GM19239 (cell line): ENCODE results near the gene STC2.
"Not testable (repeated sequence)": the region's sequence is repeated elsewhere in the genome, so short reads cannot be mapped to it uniquely, and the experiment has no call there.

Source experiments
- DNase-seq: peaks from one replicate; pipeline ENCODE4 v3.0.0; 2011; ENCODE audit warnings: low spot score; ENCODE audit not compliant: insufficient read length
- FAIRE-seq: peaks from 2 replicates; lab custom pipeline; 2011; peaks lifted over from hg19 to GRCh38; lab: Jason Lieb, UNC

STC2 gene

GRCh38 chr5:173327948-173328843, at the start of gene STC2:
TSS of gene STC2 (minus strand) at chr5:173328414. CDS start at chr5:173328193, 221 bp downstream.
- FAIRE-seq: peak; percentile 65
- DNase-seq: peak; percentile 71

- DNase-seq: no peak
- no peak for FAIRE-seq
Measured at GRCh38 chr5:173371400-173371799, 43.2 kb upstream of the STC2 start.

GRCh38 chr5:173363406-173363805, 35.2 kb upstream of the STC2 start:
- DNase-seq, FAIRE-seq: not testable (repeated sequence)

GRCh38 chr5:173355561-173355960, 27.3 kb upstream of the STC2 start:
- DNase-seq (no peak), FAIRE-seq (no peak)

- FAIRE-seq (no peak), DNase-seq (no peak)
Measured at GRCh38 chr5:173354645-173355044, 26.4 kb upstream of the STC2 start.

- DNase-seq (no peak), FAIRE-seq (no peak)
Measured at GRCh38 chr5:173352366-173353349, 24.4 kb upstream of the STC2 start.

GRCh38 chr5:173342813-173343755, 14.9 kb upstream of the STC2 start:
- FAIRE-seq: no peak
- DNase-seq: no peak

GRCh38 chr5:173341961-173342430, 13.8 kb upstream of the STC2 start:
- DNase-seq: no peak
- FAIRE-seq: no peak

GRCh38 chr5:173340984-173341383, 12.8 kb upstream of the STC2 start:
- FAIRE-seq: no peak

GRCh38 chr5:173340451-173340850, 12.2 kb upstream of the STC2 start:
- DNase-seq (no peak), FAIRE-seq (no peak)

More at GRCh38 chr5:173340984-173341383, 12.8 kb upstream of the STC2 start:
- no peak for DNase-seq

GRCh38 chr5:173339286-173339685, 11.1 kb upstream of the STC2 start:
- DNase-seq (no peak), FAIRE-seq (no peak)

- FAIRE-seq: no peak
- DNase-seq: no peak
Measured at GRCh38 chr5:173338380-173339015, 10.3 kb upstream of the STC2 start.

GRCh38 chr5:173334808-173335207, 6.6 kb upstream of the STC2 start:
- FAIRE-seq (no peak), DNase-seq (no peak)

GRCh38 chr5:173333925-173334661, 5.9 kb upstream of the STC2 start:
- no peak for FAIRE-seq
- no peak for DNase-seq

- FAIRE-seq: peak; percentile 91
- peak; percentile 79 for DNase-seq
Measured at GRCh38 chr5:173331956-173332479, 3.8 kb upstream of the STC2 start.

- FAIRE-seq (no peak), DNase-seq (no peak)
Measured at GRCh38 chr5:173331287-173331686, 3.1 kb upstream of the STC2 start.

- FAIRE-seq: no peak
- no peak for DNase-seq
Measured at GRCh38 chr5:173330338-173331206, 2.4 kb upstream of the STC2 start.
